Gastroesophageal sphincter (tissue), 3 donors: ENCODE data around the gene HSF4.

Source experiments
- EP300 ChIP-seq: sonication (generic); formaldehyde crosslinking; IDR thresholded peaks from one replicate; pipeline ENCODE4 v1.6.1; 2017; ENCODE audit warnings: antibody characterized with exemption, mild to moderate bottlenecking
- POLR2A ChIP-seq, 2 donors: fragments of 450-650 bp; IDR thresholded peaks; one replicate each; pipeline ENCODE4 v1.6.1; 2017; ENCODE audit warnings: antibody characterized with exemption in 2 of 2, mild to moderate bottlenecking in 2 of 2, moderate library complexity in 1 of 2
- POLR2AphosphoS5 ChIP-seq: sonication (generic); formaldehyde crosslinking; IDR thresholded peaks from one replicate; pipeline ENCODE4 v1.6.1; 2017; ENCODE audit warnings: antibody characterized with exemption
- TF ChIP-seq, protein P1 (sequence below), 4 experiments: fragments of 200-600 bp in 2 of 4; fragments of 450-650 bp in 2 of 4; sonication (generic) in 1 of 4; IDR thresholded peaks; one replicate each; pipeline ENCODE4 v1.5.1; 2017 to 2019; ENCODE audit warnings: antibody characterized with exemption in 4 of 4, mild to moderate bottlenecking in 2 of 4, moderate library complexity in 2 of 4

- TF ChIP-seq, protein P1, sequence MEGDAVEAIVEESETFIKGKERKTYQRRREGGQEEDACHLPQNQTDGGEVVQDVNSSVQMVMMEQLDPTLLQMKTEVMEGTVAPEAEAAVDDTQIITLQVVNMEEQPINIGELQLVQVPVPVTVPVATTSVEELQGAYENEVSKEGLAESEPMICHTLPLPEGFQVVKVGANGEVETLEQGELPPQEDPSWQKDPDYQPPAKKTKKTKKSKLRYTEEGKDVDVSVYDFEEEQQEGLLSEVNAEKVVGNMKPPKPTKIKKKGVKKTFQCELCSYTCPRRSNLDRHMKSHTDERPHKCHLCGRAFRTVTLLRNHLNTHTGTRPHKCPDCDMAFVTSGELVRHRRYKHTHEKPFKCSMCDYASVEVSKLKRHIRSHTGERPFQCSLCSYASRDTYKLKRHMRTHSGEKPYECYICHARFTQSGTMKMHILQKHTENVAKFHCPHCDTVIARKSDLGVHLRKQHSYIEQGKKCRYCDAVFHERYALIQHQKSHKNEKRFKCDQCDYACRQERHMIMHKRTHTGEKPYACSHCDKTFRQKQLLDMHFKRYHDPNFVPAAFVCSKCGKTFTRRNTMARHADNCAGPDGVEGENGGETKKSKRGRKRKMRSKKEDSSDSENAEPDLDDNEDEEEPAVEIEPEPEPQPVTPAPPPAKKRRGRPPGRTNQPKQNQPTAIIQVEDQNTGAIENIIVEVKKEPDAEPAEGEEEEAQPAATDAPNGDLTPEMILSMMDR (IDR thresholded peaks at IDR 0.05), result no peak
- TF ChIP-seq EP300, result no peak
- no peak for TF ChIP-seq POLR2AphosphoS5
- no peak for TF ChIP-seq POLR2A (IDR thresholded peaks at IDR 0.05)
Measured at GRCh38 chr16:67188798-67189197, 24.3 kb downstream of the HSF4 start.
